Mesangial cell (primary cell): Measurements from ENCODE around the gene PSMD7. TPM values are rescaled to one million over a fixed set of nuclear protein-coding genes. Genes with fewer than 3 reads are reported as not detected.

ENCODE experiments used
- total RNA-seq: library from RNA; depleted of rRNA; stranded (reverse); fragments of >200 nt; gene quantifications from 2 replicates; pipeline ENCODE4 v1.2.3, GENCODE V29; 2015

The PSMD7 gene
- 47.7 and 87.3 TPM in 2 replicates for total RNA-seq

GRCh38 chr16:74296432-74297144 lies at the start of gene PSMD7:
Gene PSMD7 (plus strand): TSS chr16:74296814. CDS start chr16:74296915, 101 bp downstream.

Other genes starting within 250 kb of the PSMD7 start
- gene NPIPB15, start 79.5 kb downstream of the PSMD7 start, total RNA-seq = 0.51 TPM in 1 of 2 replicates, not detected in the other
- 7.0 and 20.9 TPM in 2 replicates for gene CLEC18B, start 124.7 kb downstream of the PSMD7 start, total RNA-seq